Right ventricle myocardium superior (tissue), 1 donor: ENCODE results near the gene SUPT3H. TPM values are rescaled to one million over a fixed set of nuclear protein-coding genes. Genes with fewer than 3 reads are reported as not detected.
"Not testable (repeated sequence)": the region's sequence is repeated elsewhere in the genome, so short reads cannot be mapped to it uniquely, and the experiment has no call there.

Experiments used
- ATAC-seq: fragments of 200-7000 bp; cut with Tn5 transposase; one replicate; pipeline ENCODE4 v1.9.1; 2020; ENCODE audit warnings: mild to moderate bottlenecking; ENCODE audit not compliant: poor library complexity
- DNase-seq: peaks from one replicate; pipeline ENCODE4 v3.0.0-alpha.2; 2020
- intact Hi-C: fragments of 100-400 bp; cut with DNase I; formaldehyde crosslinking; loops from one replicate; pipeline ENCODE4 v1.11.2; 2022
- total RNA-seq: library from RNA; stranded (reverse); fragmentation: NEBNext Ultra II Directional; extraction: Animal tissue kit (Norgen Biotek cat#: 25700); gene quantifications from one replicate; pipeline ENCODE4 v1.2.1, GENCODE V29; 2021
- donor health status: DM: no; HTN: yes; CAD: no; lungs with severe emphysema.

The SUPT3H gene
- total RNA-seq, 1 donor from 2014 or later = 3.4 TPM

- ATAC-seq (no peak), DNase-seq (no peak)
- intact Hi-C loops = no loop called here
Observed at GRCh38 chr6:45206793-45207492, 170.8 kb downstream of the SUPT3H start.

- intact Hi-C loops = no loop called here
- DNase-seq = no peak
- no peak for ATAC-seq
Observed at GRCh38 chr6:45201484-45201883, 176.2 kb downstream of the SUPT3H start.

GRCh38 chr6:45200510-45200909 is 177.2 kb downstream of the SUPT3H start:
- intact Hi-C loops = no loop called here
- ATAC-seq = no peak
- DNase-seq = no peak

GRCh38 chr6:45199554-45199953 is 178.2 kb downstream of the SUPT3H start:
- no peak for ATAC-seq
- no peak for DNase-seq
- intact Hi-C loops = no loop called here

- intact Hi-C loops = no loop called here
- ATAC-seq (no peak), DNase-seq (no peak)
Observed at GRCh38 chr6:45196121-45196520, 181.6 kb downstream of the SUPT3H start.

GRCh38 chr6:45195137-45195536 is 182.6 kb downstream of the SUPT3H start:
- no peak for ATAC-seq
- DNase-seq = no peak
- intact Hi-C loops = no loop called here

- DNase-seq = no peak
- ATAC-seq = no peak
- intact Hi-C loops = no loop called here
Observed at GRCh38 chr6:45192556-45192955, 185.2 kb downstream of the SUPT3H start.

GRCh38 chr6:45191414-45191813 is 186.3 kb downstream of the SUPT3H start:
- ATAC-seq (no peak), DNase-seq (no peak)
- intact Hi-C loops = no loop called here

GRCh38 chr6:45187836-45188235 is 189.9 kb downstream of the SUPT3H start:
- ATAC-seq (no peak), DNase-seq (no peak)
- intact Hi-C loops = no loop called here

- no peak for DNase-seq
- intact Hi-C loops = no loop called here
- no peak for ATAC-seq
Observed at GRCh38 chr6:45185403-45186251, 192.1 kb downstream of the SUPT3H start.

- DNase-seq = no peak
- no peak for ATAC-seq
- intact Hi-C loops = no loop called here
Observed at GRCh38 chr6:45184937-45185336, 192.8 kb downstream of the SUPT3H start.

GRCh38 chr6:45184040-45184439 is 193.7 kb downstream of the SUPT3H start:
- intact Hi-C loops = no loop called here
- ATAC-seq (no peak), DNase-seq (no peak)

GRCh38 chr6:45176373-45176772 is 201.4 kb downstream of the SUPT3H start:
- DNase-seq, ATAC-seq, intact Hi-C loops: not testable (repeated sequence)

GRCh38 chr6:45175272-45175671 is 202.5 kb downstream of the SUPT3H start:
- intact Hi-C loops = no loop called here
- ATAC-seq = no peak

GRCh38 chr6:45174045-45174444 is 203.7 kb downstream of the SUPT3H start:
- intact Hi-C loops = no loop called here
- DNase-seq = no peak
- ATAC-seq = no peak

More at GRCh38 chr6:45175272-45175671, 202.5 kb downstream of the SUPT3H start:
- no peak for DNase-seq

- DNase-seq (no peak), ATAC-seq (no peak)
- intact Hi-C loops = no loop called here
Observed at GRCh38 chr6:45171380-45171779, 206.4 kb downstream of the SUPT3H start.

- no peak for ATAC-seq
Observed at GRCh38 chr6:45170309-45170708, 207.4 kb downstream of the SUPT3H start.

GRCh38 chr6:45169815-45170214 is 207.9 kb downstream of the SUPT3H start:
- intact Hi-C loops = no loop called here
- ATAC-seq (no peak), DNase-seq (no peak)

More at GRCh38 chr6:45170309-45170708, 207.4 kb downstream of the SUPT3H start:
- no peak for DNase-seq
- intact Hi-C loops = no loop called here

- ATAC-seq (no peak), DNase-seq (no peak)
- intact Hi-C loops = no loop called here
Observed at GRCh38 chr6:45163952-45164766, 213.6 kb downstream of the SUPT3H start.
